Ramos (cell line): ENCODE measurements around the gene FRY.

Experiments
- in situ Hi-C: fragments of 300-500 bp; cut with MboI; formaldehyde crosslinking; loops from one replicate; pipeline ENCODE4 v1.14.3; 2022; ENCODE audit warnings: low sequenced_read_pairs; ENCODE audit not compliant: unreplicated experiment

FRY gene

GRCh38 chr13:32013181-32013580, 18.4 kb upstream of the FRY start:
- in situ Hi-C loops, result no loop called here

GRCh38 chr13:32016119-32016518, 15.5 kb upstream of the FRY start:
- in situ Hi-C loops, result no loop called here

- in situ Hi-C loops, result no loop called here
Observed at GRCh38 chr13:32016631-32017030, 14.9 kb upstream of the FRY start.

GRCh38 chr13:32017474-32017873, 14.1 kb upstream of the FRY start:
- in situ Hi-C loops, result no loop called here

GRCh38 chr13:32019612-32020233, 11.9 kb upstream of the FRY start:
- in situ Hi-C loops, result loop anchor here (10.0 kb wide), 1 partner anchor 295 kb away; the partner anchor contains the start of genes BRCA2 and ZAR1L

GRCh38 chr13:32021785-32022184, 9.8 kb upstream of the FRY start:
- in situ Hi-C loops, result loop anchor here (10.0 kb wide), 1 partner anchor 293 kb away; the partner anchor contains the start of genes BRCA2 and ZAR1L

- in situ Hi-C loops, result loop anchor here (10.0 kb wide), 1 partner anchor 292 kb away; the partner anchor contains the start of genes BRCA2 and ZAR1L
Observed at GRCh38 chr13:32022311-32022710, 9.3 kb upstream of the FRY start.

- in situ Hi-C loops, result loop anchor here (10.0 kb wide), 1 partner anchor 292 kb away; the partner anchor contains the start of genes BRCA2 and ZAR1L
Observed at GRCh38 chr13:32023096-32023495, 8.5 kb upstream of the FRY start.

GRCh38 chr13:32023698-32024097, 7.9 kb upstream of the FRY start:
- in situ Hi-C loops, result loop anchor here (10.0 kb wide), 1 partner anchor 291 kb away; the partner anchor contains the start of genes BRCA2 and ZAR1L

GRCh38 chr13:32024750-32025149, 6.8 kb upstream of the FRY start:
- in situ Hi-C loops, result loop anchor here (10.0 kb wide), 1 partner anchor 290 kb away; the partner anchor contains the start of genes BRCA2 and ZAR1L

GRCh38 chr13:32025730-32026129, 5.8 kb upstream of the FRY start:
- in situ Hi-C loops, result loop anchor here (10.0 kb wide), 1 partner anchor 289 kb away; the partner anchor contains the start of genes BRCA2 and ZAR1L

GRCh38 chr13:32026623-32027022, 5.0 kb upstream of the FRY start:
- in situ Hi-C loops, result loop anchor here (10.0 kb wide), 1 partner anchor 288 kb away; the partner anchor contains the start of genes BRCA2 and ZAR1L

- in situ Hi-C loops, result loop anchor here (10.0 kb wide), 1 partner anchor 286 kb away; the partner anchor contains the start of genes BRCA2 and ZAR1L
Observed at GRCh38 chr13:32028711-32029110, 2.9 kb upstream of the FRY start.

GRCh38 chr13:32029684-32030083, 1.9 kb upstream of the FRY start:
- in situ Hi-C loops, result loop anchor here (10.0 kb wide), 1 partner anchor 285 kb away; the partner anchor contains the start of genes BRCA2 and ZAR1L

GRCh38 chr13:32031815-32032370, 319 bp downstream of the FRY start:
- in situ Hi-C loops, result no loop called here

- in situ Hi-C loops, result no loop called here
Observed at GRCh38 chr13:32032759-32033158, 1.2 kb downstream of the FRY start.

GRCh38 chr13:32033744-32034143, 2.2 kb downstream of the FRY start:
- in situ Hi-C loops, result no loop called here

GRCh38 chr13:32035716-32036115, 4.1 kb downstream of the FRY start:
- in situ Hi-C loops, result no loop called here

GRCh38 chr13:32036126-32036695, 4.6 kb downstream of the FRY start:
- in situ Hi-C loops, result no loop called here

- in situ Hi-C loops, result no loop called here
Observed at GRCh38 chr13:32036757-32037156, 5.2 kb downstream of the FRY start.

- in situ Hi-C loops, result no loop called here
Observed at GRCh38 chr13:32037471-32037870, 5.9 kb downstream of the FRY start.
